Endothelial cell of umbilical vein (primary cell): Measurements from ENCODE around the gene ARMS2. TPM values are rescaled to one million over a fixed set of nuclear protein-coding genes. Genes with fewer than 3 reads are reported as not detected.

ENCODE experiments used
- BruUV-seq: library from RNA; stranded (reverse); fragments of 400-500 nt; replicated peaks from 2 replicates; lab custom pipeline; 2021; lab: Mats Ljungman, UMichigan
- CTCF ChIA-PET: fragments of 300-600, 350-600 bp; sonication (Branson Sonifier 250); formaldehyde crosslinking; loops from one replicate; lab custom pipeline; 2021; ENCODE audit warnings: antibody characterized with exemption, inconsistent platforms; lab: Charles Lee
- POLR2A ChIA-PET: fragments of 300-600, 350-600 bp; sonication (Branson Sonifier 250); formaldehyde crosslinking; loops from one replicate; lab custom pipeline; 2021; ENCODE audit warnings: antibody characterized with exemption, inconsistent platforms; lab: Charles Lee
- DNase-seq: peaks from one replicate; pipeline ENCODE4 v3.0.0-alpha.2; 2011; ENCODE audit warnings: low read depth, low spot score
- FAIRE-seq: peaks from 2 replicates; lab custom pipeline; 2011; peaks lifted over from hg19 to GRCh38; lab: Jason Lieb, UNC
- H2AFZ ChIP-seq: 2 replicates; pipeline ENCODE4 v1.6.0; 2012; ENCODE audit warnings: low read depth, low read length, control low read depth, inconsistent platforms
- H3K27ac ChIP-seq: 2 replicates; pipeline ENCODE4 v1.5.1; 2011; ENCODE audit warnings: low read depth, mild to moderate bottlenecking, control low read depth, low read length, moderate library complexity; ENCODE audit not compliant: insufficient read depth
- H3K27me3 ChIP-seq, 2 experiments: 2 replicates each; pipeline versions ENCODE4 v1.6.0 to v1.6.1; 2011; ENCODE audit warnings: low read length in 2 of 2, mixed read lengths in 1 of 2; ENCODE audit not compliant: control insufficient read depth in 2 of 2, insufficient read depth in 2 of 2
- H3K36me3 ChIP-seq, 2 experiments: 2 replicates in 1 of 2; 3 replicates in 1 of 2; pipeline ENCODE4 v1.5.1; 2011; ENCODE audit warnings: low read length in 2 of 2, mild to moderate bottlenecking in 1 of 2, moderate library complexity in 1 of 2; ENCODE audit not compliant: control insufficient read depth in 2 of 2, insufficient read depth in 2 of 2; ENCODE audit errors: extremely low read depth in 1 of 2
- H3K4me1 ChIP-seq: 3 replicates; pipeline ENCODE4 v1.5.1; 2011; ENCODE audit warnings: mild to moderate bottlenecking, low read length; ENCODE audit not compliant: control insufficient read depth, insufficient read depth; ENCODE audit errors: extremely low read depth
- H3K4me2 ChIP-seq: 2 replicates; pipeline ENCODE4 v1.6.1; 2011; ENCODE audit warnings: low read length, control low read depth, mixed read lengths; ENCODE audit not compliant: insufficient read depth
- H3K4me3 ChIP-seq, 3 experiments: fragments of 200-600 bp in 1 of 3; sonication (generic), shearing (Covaris generic) in 1 of 3; replicated peaks in 1 of 3; 2 replicates each; pipeline ENCODE4 v1.5.1; 2011 to 2016; ENCODE audit warnings: control low read depth in 3 of 3, low read length in 3 of 3, mild to moderate bottlenecking in 2 of 3, inconsistent platforms in 1 of 3, low read depth in 1 of 3, moderate library complexity in 1 of 3; ENCODE audit not compliant: insufficient read depth in 1 of 3
- H3K79me2 ChIP-seq: 2 replicates; pipeline ENCODE4 v1.6.0; 2012; ENCODE audit warnings: low read length, inconsistent platforms; ENCODE audit not compliant: control insufficient read depth, insufficient read depth
- H3K9ac ChIP-seq: replicated peaks from 2 replicates; pipeline ENCODE3; 2011; ENCODE audit warnings: low read length, control low read depth; ENCODE audit not compliant: insufficient read depth; ENCODE audit errors: extremely low read depth
- H3K9me1 ChIP-seq: replicated peaks from 3 replicates; pipeline ENCODE4 v1.6.0; 2011; ENCODE audit warnings: mild to moderate bottlenecking, low read length; ENCODE audit not compliant: control insufficient read depth, insufficient read depth; ENCODE audit errors: extremely low read depth
- H3K9me3 ChIP-seq: replicated peaks from 2 replicates; pipeline ENCODE4 v1.5.1; 2012; ENCODE audit warnings: low read length, inconsistent platforms; ENCODE audit not compliant: control insufficient read depth, insufficient read depth
- H4K20me1 ChIP-seq: replicated peaks from 2 replicates; pipeline ENCODE3; 2011; ENCODE audit warnings: mild to moderate bottlenecking, low read length; ENCODE audit not compliant: control insufficient read depth, insufficient read depth; ENCODE audit errors: extremely low read depth
- CTCF ChIP-seq, 2 donors: IDR thresholded peaks; 1 replicate in 1 of 2; 2 replicates in 1 of 2; pipeline ENCODE4 v1.5.1; 2011; ENCODE audit warnings: low read length in 2 of 2, mild to moderate bottlenecking in 2 of 2, moderate library complexity in 2 of 2, control low read depth in 1 of 2, inconsistent platforms in 1 of 2, low read depth in 1 of 2; ENCODE audit not compliant: insufficient read depth in 1 of 2; ENCODE audit errors: extremely low read depth in 1 of 2
- EZH2 ChIP-seq: IDR thresholded peaks from 2 replicates; pipeline ENCODE4 v1.6.1; 2012; ENCODE audit warnings: borderline replicate concordance, low read depth, mild to moderate bottlenecking, moderate library complexity, low read length, inconsistent platforms; ENCODE audit not compliant: severe bottlenecking
- FOS ChIP-seq: IDR thresholded peaks from 2 replicates; pipeline ENCODE4 v1.6.1; 2011; ENCODE audit warnings: mild to moderate bottlenecking, low read length, moderate library complexity, borderline replicate concordance; ENCODE audit not compliant: insufficient read depth
- GATA2 ChIP-seq: IDR thresholded peaks from 2 replicates; pipeline ENCODE4 v1.7.0; 2011; ENCODE audit warnings: low read depth, mild to moderate bottlenecking, moderate library complexity, mixed read lengths, low read length; ENCODE audit not compliant: insufficient read length, insufficient read depth
- JUN ChIP-seq: IDR thresholded peaks from 2 replicates; pipeline ENCODE4 v1.6.1; 2011; ENCODE audit warnings: borderline replicate concordance, low read depth; ENCODE audit not compliant: insufficient read length, insufficient read depth
- MAX ChIP-seq: IDR thresholded peaks from 2 replicates; pipeline ENCODE4 v1.6.1; 2011; ENCODE audit not compliant: insufficient read depth, insufficient read length
- MYC ChIP-seq: IDR thresholded peaks from one replicate; pipeline ENCODE4 v1.6.1; 2011; ENCODE audit warnings: mild to moderate bottlenecking, low read depth, low read length
- POLR2A ChIP-seq: IDR thresholded peaks from 2 replicates; pipeline ENCODE4 v1.6.1; 2012; ENCODE audit warnings: low read depth, mild to moderate bottlenecking, control low read depth, low read length
- POLR2AphosphoS5 ChIP-seq: IDR thresholded peaks from 2 replicates; pipeline ENCODE4 v1.6.1; 2012; ENCODE audit warnings: low read depth, mild to moderate bottlenecking, control low read depth, low read length, moderate library complexity; ENCODE audit not compliant: insufficient read depth
- dilution Hi-C: fragments of 300-500 bp; cut with MboI; formaldehyde crosslinking; loops from one replicate; pipeline ENCODE4 v1.15.0; 2019; ENCODE audit warnings: low sequenced_read_pairs; ENCODE audit not compliant: extremely low pct_ligation_motif_present
- intact Hi-C: fragments of 100-400 bp; cut with micrococcal nuclease; formaldehyde crosslinking; loops from one replicate; pipeline ENCODE4 v1.10.0; 2022
- polyA plus RNA-seq, 4 experiments: library from polyadenylated mRNA; depleted of rRNA in 3 of 4; stranded (reverse) in 3 of 4; unstranded in 1 of 4; fragments of >200 nt; gene quantifications; 2 replicates each; pipeline versions ENCODE4 v1.2.1 to v1.2.3, GENCODE V29; 2011 to 2012; ENCODE audit warnings: missing spikeins in 1 of 4
- total RNA-seq: library from RNA; stranded (reverse); gene quantifications from 2 replicates; pipeline ENCODE4 v1.2.3, GENCODE V29; 2021

Gene ARMS2
- total and polyA plus RNA-seq, 2 donors (not counting 3 experiments of a cell fraction or from before 2014, with no cell fraction given): not detected

GRCh38 chr10:122469848-122470247 is 15.4 kb downstream of the ARMS2 start:
- H3K36me3 ChIP-seq: no peaks in the 10 kb centered on the region
- no peak overlapping the region for H3K4me3 ChIP-seq
- TF ChIP-seq EZH2 (no peak), POLR2AphosphoS5 (no peak), CTCF (IDR thresholded peaks at IDR 0.05; ENCODE audit: extremely low read depth in 1 of 2, insufficient read depth in 1 of 2, low read depth in 1 of 2, low read length in 2 of 2) (no peak), POLR2A (no peak), FOS (no peak), MYC (no peak), MAX (no peak), GATA2 (no peak), JUN (no peak)
- no peak overlapping the region for H3K4me2 ChIP-seq
- no peak overlapping the region for H2AFZ ChIP-seq
- FAIRE-seq (no peak), DNase-seq (no peak)
- no peaks in the 10 kb centered on the region for H3K27me3 ChIP-seq
- peaks cover 34% of the 10 kb centered on the region for H3K4me1 ChIP-seq
- POLR2A ChIA-PET: no interaction called here
- H3K9me1 ChIP-seq: no peaks in the 10 kb centered on the region
- CTCF ChIA-PET: interaction anchor here (1.0 to 1.7 kb wide), 8 partner anchors 9 to 190 kb away, joined by 3 to 19 read pairs (median 4); no protein-coding TSS in a partner anchor
- no peaks in the 10 kb centered on the region for H4K20me1 ChIP-seq
- no peaks in the 10 kb centered on the region for H3K9me3 ChIP-seq
- intact Hi-C loops: loop anchor here (10.0 kb wide), 1 partner anchor 1945 kb away; the partner anchor contains the start of gene OAT
- no peak overlapping the region for H3K27ac ChIP-seq
- dilution Hi-C loops: no loop called here
- no peak overlapping the region for H3K9ac ChIP-seq
- peaks cover 12% of the 10 kb centered on the region for H3K79me2 ChIP-seq
- BruUV-seq: no TSS peak
